ENCODE measurements around the gene PIP5K1A.

DNA sequence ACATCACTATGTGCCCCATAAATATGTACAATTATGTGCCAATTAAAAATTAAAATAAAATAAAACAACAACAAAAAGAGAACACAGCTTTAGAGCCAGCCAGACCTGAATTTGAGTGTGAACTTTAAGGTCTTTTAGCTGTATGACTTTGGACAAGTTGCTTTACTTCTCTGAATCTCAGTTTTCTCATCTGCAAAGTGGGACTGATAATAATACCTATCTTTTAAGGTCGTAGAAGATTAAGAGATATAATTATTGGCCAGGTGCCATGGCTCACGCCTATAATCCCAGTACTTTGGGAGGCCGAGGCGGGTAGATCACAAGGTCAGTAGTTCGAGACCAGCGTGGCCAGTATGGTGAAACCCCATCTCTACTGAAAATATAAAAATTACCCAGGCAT lies 5.0 kb upstream of the PIP5K1A start:
- TF ChIP-seq POLR2AphosphoS5 (IDR thresholded peaks at IDR 0.05; ENCODE audit: borderline replicate concordance, low read depth, low read length): no peak
- TF ChIP-seq EZH2 (IDR thresholded peaks at IDR 0.05): no peak
- TF ChIP-seq FOXP2 (optimal IDR thresholded peaks at IDR 0.05; ENCODE audit: control extremely low read depth, extremely low read length, insufficient read depth): no peak

Data from SK-N-MC (cell line).